GM08714 (cell line): ENCODE measurements around the gene BPI.
"Not testable (repeated sequence)": the region's sequence is repeated elsewhere in the genome, so short reads cannot be mapped to it uniquely, and the experiment has no call there.

Experiments used
- H3K4me3 ChIP-seq: fragments of 200-500 bp; sonication (Bioruptor generic); 2 replicates; pipeline ENCODE4 v1.5.1; 2014; ENCODE audit warnings: mild to moderate bottlenecking, low read length, inconsistent platforms
- ZNF274 ChIP-seq: IDR thresholded peaks from 2 replicates; pipeline ENCODE4 v1.6.1; 2012; ENCODE audit warnings: mild to moderate bottlenecking, low read depth, low read length

BPI gene

GRCh38 chr20:38307371-38308046 lies 3.6 kb downstream of the BPI start:
- no peak for TF ChIP-seq ZNF274

GRCh38 chr20:38308047-38308438 lies 4.1 kb downstream of the BPI start:
- no peak overlapping the region for H3K4me3 ChIP-seq
- no peak for TF ChIP-seq ZNF274

More at GRCh38 chr20:38307371-38308046, 3.6 kb downstream of the BPI start:
- H3K4me3 ChIP-seq, result no peak overlapping the region

- H3K4me3 ChIP-seq, result no peak overlapping the region
- TF ChIP-seq ZNF274, result no peak
Observed at GRCh38 chr20:38308447-38308846, 4.5 kb downstream of the BPI start.

- no peak for TF ChIP-seq ZNF274
- no peak overlapping the region for H3K4me3 ChIP-seq
Observed at GRCh38 chr20:38311091-38311490, 7.1 kb downstream of the BPI start.

- no peak for TF ChIP-seq ZNF274
- no peak overlapping the region for H3K4me3 ChIP-seq
Observed at GRCh38 chr20:38311491-38311890, 7.5 kb downstream of the BPI start.

- no peak for TF ChIP-seq ZNF274
- H3K4me3 ChIP-seq, result no peak overlapping the region
Observed at GRCh38 chr20:38313676-38314075, 9.7 kb downstream of the BPI start.

GRCh38 chr20:38314350-38314749 lies 10.4 kb downstream of the BPI start:
- H3K4me3 ChIP-seq, result not testable (repeated sequence)

GRCh38 chr20:38315290-38315966 lies 11.5 kb downstream of the BPI start:
- TF ChIP-seq ZNF274, result no peak
- H3K4me3 ChIP-seq, result no peak overlapping the region

- H3K4me3 ChIP-seq, result no peak overlapping the region
- no peak for TF ChIP-seq ZNF274
Observed at GRCh38 chr20:38316341-38316740, 12.4 kb downstream of the BPI start.

- TF ChIP-seq ZNF274, result no peak
- H3K4me3 ChIP-seq, result no peak overlapping the region
Observed at GRCh38 chr20:38317422-38317821, 13.5 kb downstream of the BPI start.

- TF ChIP-seq ZNF274, result no peak
- H3K4me3 ChIP-seq, result no peak overlapping the region
Observed at GRCh38 chr20:38320221-38320620, 16.3 kb downstream of the BPI start.

- no peak for TF ChIP-seq ZNF274
- H3K4me3 ChIP-seq, result no peak overlapping the region
Observed at GRCh38 chr20:38321959-38322598, 18.1 kb downstream of the BPI start.

- no peak for TF ChIP-seq ZNF274
- H3K4me3 ChIP-seq, result no peak overlapping the region
Observed at GRCh38 chr20:38324159-38324558, 20.2 kb downstream of the BPI start.

GRCh38 chr20:38325167-38325566 lies 21.2 kb downstream of the BPI start:
- no peak for TF ChIP-seq ZNF274
- H3K4me3 ChIP-seq, result no peak overlapping the region

GRCh38 chr20:38325905-38326304 lies 21.9 kb downstream of the BPI start:
- no peak overlapping the region for H3K4me3 ChIP-seq
- no peak for TF ChIP-seq ZNF274
